GM19452 (cell line): ENCODE measurements around the gene PRDM16.
"Not testable (repeated sequence)": the region's sequence is repeated elsewhere in the genome, so short reads cannot be mapped to it uniquely, and the experiment has no call there.

Source experiments
- ATAC-seq: cut with Tn5 transposase; IDR thresholded peaks from one replicate; pipeline ENCODE4 v1.9.1; 2021; ENCODE audit not compliant: unreplicated experiment

The PRDM16 gene

DNA sequence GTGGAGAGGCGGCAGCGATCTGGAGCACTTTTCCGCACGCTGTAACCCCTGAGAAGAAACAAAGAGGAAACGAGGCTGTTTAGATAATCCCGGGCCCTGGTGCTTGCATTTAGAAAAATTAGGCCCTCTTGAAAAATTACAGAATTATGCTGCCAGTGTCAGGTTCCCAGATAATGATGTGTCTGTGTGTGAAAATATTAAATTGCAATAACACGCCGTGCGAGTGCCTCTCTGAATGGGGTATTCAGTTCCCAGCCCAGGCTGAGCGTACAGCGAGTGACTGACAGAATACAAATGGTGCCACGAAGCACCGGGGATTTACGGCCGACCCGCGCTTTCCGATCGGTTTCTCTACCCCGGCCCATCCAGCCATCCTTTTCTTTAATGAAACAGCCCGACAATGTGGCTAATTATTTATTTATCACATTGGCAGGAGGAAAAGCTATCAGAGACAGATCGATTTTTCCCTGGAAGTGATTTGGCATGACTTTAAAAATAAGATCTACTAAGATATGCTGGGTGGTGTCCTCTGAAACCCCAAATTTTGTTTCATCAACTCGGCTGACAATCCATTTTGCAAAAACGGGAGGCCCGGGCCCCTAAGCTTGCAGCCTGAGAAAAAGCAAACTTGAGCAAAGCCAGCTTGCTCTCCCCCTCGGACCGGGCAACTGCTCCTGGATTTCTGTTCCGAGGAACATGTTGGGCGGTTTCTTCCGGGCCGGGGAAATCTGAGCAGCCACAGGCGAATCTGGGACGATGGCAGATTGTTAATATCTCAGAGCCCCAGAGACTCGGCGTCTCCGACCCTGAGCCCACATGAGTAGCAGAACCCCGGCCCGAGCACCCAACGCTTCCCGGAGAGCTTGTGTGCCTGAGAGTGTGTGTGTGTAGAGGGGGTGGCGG is 11.3 kb downstream of the PRDM16 start:
- no peak for ATAC-seq

DNA sequence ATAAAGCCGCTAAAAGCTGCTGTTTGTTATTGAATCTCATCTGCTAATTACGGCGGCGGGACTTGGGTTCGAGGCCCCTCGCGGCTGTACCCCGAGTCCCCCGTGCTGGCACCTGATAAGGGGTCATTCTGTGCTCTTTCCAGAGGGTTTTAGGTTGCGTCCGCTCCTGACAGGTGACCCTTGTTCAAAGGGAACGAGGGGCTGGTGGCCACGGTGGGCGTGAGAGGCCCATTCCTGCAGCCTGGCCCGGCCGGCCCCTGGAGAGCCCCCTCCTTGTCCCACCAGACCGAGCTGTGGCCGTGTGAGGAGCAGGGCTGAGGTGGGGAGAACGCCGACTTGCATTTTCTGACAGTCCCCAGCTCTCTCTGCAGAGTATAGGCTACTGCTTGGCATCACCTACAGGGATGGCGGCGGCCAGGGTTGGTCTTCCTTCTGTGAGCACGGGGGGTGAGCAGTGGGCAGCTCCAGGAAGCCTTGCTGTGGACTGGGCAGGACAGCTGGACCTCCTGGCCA is 12.2 kb downstream of the PRDM16 start:
- no peak for ATAC-seq

DNA sequence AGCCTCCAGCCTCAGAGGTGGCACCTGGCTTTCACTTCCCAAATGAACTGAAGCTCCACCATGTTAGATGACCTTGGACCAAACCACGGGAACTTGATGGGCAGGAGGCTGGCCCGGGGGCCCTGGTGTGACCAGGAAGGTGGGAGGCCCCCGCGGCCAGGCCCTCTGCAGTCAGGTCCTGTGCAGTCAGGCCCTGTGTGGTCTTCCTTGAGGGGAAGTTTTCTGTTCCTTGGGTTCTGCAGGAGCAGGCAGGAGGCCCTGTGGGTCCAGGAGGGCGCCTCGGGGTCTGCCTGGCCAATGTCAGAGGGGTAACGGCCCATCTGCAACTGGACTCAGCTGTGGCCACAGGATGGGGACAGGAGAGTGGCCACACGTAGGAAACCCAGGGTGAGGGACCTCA is 13.0 kb downstream of the PRDM16 start:
- ATAC-seq, result no peak

DNA sequence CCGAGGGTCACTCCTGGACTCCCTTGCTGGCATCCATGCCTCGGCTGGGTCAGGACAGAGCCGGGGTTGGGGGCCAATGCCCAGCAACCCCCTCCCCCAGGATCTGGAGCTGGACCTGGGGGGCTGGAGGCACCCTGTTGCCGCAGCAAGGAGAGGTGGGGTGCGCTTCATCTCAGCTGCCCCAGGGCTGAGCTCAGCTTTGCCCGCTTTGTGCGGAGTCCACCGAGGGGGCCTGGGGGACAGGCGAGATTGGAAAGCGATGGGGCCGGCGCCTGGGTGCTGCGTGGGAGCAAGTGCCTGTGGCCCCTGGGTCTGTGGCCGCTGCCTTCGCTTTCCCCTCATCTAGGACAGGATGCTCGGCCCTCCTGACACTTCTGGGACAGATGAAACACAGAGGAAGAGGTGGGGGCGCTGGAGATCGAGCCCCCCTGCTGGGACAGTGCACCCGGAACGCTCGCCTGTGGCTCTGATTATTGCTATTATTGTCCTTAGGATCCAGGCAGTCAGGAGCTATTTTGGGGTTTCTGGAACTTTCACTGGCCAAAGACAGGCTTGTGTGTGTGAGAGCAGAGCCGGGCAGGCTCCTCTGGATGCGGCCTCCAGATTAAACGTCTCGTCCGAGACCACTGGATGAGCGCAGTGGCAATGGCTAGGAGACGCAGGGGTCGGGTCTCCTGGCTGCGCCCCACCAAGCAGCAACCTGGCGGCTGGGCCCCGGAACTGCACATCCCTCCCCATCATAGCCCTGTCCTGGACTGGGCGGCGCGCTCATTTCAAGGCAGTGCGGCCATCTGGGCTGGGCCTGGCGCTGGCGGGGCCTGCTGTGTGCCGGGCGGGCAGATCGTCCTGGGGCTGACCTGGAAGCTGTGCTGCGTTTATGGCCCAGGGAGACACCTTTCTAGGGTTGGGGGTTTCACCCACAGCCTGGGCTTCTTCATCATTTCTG is 13.8 kb downstream of the PRDM16 start:
- no peak for ATAC-seq

DNA sequence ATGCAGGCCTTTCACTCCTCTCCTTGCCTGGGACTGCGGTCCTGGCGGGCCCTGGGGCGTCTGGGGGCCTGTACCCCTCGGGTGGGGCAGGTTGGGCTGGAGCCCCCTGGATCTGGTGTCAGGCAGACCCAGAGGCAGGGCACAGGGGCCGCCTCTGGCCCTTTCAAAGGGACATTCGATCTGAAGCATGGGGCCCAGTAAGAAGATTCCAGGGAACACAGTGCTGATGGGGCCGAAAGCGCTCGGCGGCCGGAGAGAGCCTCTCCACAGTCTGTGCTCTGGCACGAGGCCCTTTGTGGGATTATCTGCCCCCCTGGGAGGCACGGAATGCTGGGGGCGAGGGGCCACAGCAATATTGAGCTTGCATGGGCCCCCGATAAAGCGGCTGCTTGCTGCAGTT is 15.2 kb downstream of the PRDM16 start:
- no peak for ATAC-seq

DNA sequence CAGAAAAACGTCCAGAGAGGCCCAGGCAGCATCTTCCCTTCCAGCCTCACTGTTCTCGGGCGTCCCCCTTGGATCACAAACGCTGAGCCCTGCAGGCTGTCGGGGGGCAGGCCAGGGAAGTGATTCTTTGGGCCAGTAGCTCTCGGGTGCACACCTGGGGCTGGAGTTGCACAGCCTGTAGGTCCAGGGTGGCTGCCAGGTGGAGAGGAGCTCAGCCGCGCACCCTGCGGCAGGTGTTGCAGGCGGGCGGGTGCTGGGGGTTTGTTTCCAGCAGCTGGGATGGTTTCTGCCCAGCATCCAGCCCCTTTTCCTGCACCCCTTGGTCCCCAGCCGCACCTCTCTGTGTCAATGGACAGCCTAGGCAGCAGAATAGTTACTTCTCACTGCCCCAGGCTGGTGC is 15.7 kb downstream of the PRDM16 start:
- ATAC-seq, result no peak

DNA sequence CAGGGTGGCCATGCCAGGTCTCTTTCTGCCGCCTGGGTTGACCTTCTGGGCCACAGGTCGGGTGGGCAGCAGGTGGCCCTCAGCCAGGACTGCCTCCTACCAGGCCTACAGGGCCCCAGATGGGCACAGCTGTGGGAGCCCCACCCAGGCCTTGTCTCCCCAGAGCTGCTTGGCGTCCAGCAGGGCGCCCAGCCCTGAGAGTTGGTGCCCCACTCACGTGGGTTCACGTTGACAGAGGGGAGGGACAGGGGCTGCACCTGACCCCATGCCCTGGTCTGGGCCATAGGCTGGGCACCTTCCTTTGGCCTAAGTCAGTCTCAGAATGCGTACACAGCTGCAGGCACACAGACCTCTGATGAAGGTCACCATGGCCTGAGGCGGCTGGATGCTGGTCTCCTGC is 16.7 kb downstream of the PRDM16 start:
- no peak for ATAC-seq

DNA sequence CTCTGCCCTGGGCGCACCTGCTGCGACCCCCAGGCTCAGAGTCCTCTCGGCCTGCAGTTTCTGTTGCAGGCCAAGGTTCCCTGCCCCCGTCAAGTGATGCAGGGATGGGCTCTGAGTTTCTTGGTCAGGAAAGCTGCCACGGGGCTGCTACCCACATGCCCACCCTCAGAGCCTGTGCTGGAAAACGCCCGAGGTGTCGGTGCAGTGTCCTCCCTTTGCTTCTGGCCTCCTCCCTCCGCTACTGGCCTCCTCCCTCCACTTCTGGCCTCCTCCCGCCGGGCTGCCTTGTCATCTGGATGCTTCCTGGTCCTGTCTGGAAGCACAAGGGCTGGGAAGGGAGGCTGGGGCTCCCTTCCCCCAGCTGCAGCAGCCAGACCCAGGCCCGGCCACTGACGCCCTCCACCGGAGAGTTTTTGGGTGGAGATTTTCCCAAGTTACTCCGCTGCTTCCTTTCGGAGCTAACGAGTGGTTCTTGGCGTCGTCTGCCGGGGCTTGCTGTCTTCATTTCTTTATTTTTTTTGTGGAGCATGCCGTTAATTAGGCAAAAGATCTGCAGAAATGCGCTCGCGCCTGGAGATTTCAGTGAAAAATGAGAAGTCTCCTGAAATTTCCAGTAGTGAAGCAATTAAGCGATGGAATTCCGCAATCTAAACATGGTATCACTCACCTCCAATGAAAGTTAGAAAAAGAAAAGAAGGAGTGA is 17.4 kb downstream of the PRDM16 start:
- ATAC-seq, result no peak

DNA sequence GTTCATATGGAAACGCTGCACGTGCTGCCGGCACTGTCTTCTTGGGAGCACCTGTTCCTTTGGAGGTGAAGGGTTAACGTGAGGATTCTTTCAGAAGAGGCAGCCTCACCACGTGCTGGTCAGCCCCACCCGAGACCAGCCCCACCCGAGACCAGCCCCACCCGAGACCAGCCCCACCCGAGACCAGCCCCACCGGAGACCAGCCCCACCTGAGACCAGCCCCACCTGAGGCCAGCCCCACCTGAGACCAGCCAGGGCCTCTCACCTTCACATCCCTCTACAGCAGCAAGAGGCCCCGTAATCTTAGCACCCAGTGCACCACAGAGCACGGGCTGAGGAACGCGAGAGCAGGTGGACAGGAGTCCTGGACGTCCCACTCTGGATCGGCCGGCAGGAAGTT is 18.0 kb downstream of the PRDM16 start:
- ATAC-seq, result no peak

DNA sequence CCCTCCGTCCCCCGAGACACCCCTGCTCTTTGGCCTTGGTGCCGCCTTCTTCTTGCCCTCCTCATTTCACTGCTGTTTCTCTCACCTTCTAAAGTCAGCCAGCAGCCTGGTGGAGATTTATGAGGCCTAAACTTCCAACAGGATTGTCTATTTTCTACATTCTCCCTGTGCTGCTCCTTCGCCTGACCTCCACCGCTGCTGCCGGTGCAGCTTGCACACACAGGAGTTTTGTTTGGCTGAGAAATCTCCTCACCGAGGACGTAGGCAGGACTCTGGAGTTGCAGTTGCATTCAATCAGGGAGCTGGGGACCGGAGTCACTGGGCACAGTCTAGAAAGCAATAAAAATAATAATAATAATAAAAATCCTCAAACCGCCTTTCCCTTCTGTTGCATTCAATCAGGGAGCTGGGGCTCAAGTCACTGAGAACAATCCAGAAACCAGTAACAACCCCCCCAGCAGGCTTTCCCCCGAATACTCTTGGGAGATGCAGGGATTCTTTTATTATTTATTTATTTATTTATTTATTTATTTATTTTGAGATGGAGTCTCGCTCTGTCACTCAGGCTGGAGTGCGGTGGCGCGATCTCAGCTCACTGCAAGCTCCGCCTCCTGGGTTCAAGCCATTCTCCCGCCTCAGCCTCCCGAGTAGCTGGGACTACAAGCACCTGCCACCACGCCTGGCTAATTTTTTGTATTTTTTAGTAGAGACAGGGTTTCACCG is 19.1 kb downstream of the PRDM16 start:
- ATAC-seq, result not testable (repeated sequence)

DNA sequence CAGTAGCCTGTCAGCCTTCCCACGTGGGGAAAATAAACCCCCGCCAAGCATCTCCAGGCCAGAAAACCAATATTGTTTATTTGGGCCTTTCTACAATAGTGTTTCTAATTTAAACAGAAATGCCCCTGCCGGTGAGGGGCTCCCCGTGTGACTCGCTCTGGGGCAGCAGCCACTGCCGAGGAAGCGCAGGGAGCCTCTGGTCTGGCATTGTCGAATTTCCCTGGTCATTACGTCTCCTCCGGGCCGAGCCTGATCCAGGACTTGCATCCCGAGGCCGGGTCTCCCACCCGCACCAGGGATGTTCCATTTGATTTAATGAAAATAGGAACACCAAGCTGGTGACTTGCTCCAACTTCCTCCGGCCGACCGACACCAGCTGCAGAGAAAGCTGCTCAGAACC is 20.5 kb downstream of the PRDM16 start:
- ATAC-seq, result no peak

DNA sequence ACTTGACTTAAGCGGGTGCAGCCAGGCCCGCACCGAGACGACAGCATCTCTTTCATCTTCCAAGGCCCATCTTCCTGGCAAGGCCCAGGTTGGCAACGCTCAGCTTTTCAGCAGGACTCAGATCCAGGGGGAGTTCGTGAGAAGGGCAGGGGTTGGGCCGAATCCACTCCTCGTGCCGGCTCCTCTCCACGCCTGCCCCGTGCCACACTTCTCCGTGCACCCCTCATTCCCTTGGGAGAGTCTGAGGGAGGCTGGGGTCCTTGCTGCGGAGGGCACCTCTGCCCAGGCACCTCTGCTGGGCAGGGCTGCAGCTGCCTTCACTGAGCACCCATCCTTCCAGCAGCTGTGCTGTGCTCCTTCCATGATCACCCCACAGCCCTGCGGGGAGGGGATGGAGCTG is 22.3 kb downstream of the PRDM16 start:
- ATAC-seq, result no peak

DNA sequence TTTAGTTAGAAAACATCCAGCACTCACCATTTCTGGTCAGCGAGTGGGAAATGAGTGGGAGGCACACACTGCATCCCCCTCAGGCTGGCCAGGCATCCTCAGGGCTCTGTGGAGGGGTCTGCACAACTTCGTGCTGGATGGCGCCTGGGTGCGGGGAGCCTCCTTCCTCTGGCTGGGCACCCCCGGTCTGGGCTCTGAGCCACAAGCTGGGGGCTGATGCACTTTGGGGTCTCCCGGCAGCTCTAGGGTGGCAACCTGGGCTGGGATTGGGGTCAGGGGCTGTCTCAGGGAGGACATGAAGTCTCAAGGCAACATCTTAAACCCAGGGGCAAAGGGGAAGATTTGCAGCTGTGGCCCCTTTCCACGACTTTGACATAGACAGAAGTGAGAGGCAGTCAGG is 23.5 kb downstream of the PRDM16 start:
- ATAC-seq, result no peak

DNA sequence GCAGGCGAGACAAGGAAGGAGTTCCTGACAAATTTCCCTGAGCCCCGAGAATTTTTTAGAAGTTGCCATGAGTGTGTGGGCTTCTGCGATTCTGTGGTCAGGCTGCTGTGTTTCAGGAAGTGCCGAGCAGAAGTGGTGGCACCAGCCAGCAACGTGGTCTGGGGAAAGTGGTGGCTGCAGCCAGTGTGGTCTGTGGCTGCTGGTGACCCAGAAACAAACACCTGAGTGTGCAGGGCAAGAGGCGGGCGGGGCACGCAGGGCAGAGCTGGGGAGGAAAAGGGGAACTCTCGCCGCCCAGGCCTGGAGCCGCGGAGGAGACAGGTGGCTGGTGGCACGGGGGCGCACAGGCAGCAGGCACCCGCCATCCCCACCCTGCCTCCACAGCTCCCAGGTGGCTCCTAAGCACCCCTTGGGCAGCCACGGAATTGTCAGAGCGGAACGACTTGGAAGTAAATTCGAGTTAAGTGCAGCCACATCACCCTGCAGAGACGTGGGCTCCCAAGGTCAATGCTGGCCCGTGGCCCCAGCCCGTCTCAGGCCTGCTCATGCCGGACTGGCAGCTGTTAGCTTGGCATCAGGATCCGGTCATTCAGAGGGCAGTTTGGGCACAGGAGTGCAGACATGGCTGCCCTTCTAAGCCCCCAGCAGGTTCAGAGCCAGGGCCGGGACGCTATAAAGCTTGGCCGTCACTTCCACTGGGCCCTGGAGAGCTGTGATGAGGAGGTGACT is 25.1 kb downstream of the PRDM16 start:
- ATAC-seq, result no peak

DNA sequence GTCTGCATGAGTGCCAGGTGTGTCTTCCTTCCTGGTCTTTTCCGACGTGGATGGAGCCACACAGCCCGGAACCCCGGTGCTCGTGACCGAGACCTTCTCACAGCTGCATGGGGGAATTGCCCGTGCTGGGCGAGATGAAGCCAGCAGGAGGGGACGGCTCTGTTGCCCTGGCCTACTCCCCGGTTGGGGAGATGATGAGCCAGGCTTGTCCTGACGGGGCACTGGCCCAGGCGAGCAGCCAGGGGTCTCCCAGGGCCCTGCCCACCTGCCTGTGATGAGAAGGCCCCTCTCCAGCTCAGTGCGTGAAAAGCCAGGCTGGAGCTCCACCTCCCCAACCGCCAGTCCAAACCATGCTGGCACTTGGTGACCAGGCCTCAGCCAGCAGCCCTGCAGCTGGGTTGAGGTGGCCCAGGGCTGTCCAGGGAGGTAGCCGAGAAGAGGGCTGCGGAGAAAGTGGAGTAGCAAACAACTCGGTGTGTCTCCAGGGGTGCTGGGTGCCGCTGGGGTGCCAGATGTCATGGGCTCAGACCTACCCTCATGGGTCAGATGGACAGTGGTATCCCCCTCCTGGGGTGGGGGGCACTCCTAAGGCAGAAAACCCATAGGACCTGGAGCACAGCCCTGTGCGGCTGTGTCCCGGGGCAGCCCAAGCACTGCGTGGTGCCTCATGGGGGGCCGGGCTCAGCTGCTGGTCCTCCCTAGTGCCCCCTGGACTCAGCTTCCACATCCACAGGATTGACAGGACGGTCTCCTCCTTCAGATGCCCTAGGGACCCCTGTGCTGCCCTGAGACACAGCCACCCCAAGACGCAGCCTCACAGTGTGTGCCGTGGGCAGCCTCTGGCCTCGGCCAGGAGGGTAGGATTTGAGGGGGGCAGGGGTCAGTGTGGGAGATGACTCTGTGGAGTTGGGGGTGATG is 26.1 kb downstream of the PRDM16 start:
- ATAC-seq, result no peak

DNA sequence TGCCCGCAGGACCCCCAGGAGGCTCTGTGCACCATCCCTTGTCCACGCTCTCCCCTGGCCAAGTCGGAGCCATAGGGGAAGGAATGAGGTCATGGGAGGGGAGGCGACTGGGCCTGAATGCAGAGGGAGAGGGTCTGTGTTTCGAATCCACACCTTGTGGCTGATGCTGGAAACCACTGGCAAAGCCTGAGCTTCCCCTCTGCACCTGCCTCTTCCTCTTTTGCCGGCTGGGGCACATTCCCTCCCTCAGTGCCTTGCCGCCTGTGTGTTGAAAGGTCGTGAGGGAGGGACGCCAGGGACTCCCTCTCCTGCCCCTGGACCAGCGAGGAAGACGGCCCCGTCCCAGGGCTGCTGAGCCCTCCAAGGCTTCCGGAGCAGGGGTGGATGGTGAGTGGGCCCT is 27.3 kb downstream of the PRDM16 start:
- no peak for ATAC-seq

DNA sequence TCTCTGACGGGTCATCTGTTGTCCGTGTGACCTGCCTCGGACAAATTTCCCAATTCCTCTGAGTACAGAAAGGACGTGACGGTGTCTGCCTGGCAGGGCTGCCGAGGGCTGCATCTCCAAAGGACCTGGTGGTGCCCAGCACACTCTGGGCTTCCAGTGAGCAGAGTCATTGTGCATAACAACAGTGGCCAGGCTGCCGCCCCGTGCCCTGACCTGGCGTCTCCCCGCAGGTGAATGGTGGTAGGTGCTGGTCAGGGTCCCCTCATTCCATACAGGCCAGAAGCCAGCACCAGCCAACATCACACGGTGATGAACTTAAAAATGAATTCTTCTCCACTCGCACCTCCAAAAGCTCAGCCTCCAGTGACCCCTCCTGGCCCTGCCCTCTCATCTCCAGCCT is 28.2 kb downstream of the PRDM16 start:
- ATAC-seq, result no peak

DNA sequence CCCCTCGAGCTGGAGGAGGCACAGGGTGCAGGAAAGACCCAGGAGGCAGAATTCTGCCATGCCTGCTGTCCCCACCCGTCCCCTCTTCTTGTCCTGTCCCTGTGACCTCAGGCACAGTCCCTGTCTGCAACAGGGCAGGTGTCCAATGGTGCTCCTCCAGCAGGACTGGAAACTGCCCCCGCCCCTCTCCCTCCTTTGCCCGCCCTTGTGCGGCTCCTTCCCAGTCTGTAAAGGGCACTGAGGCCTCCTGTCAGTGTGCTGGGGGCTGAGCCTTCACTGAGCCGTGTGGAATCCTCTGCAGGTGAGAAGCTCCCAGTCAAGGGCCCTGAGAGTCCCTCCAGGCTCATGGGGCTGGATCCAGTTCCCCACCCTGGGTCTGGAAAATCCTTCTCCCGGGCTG is 28.9 kb downstream of the PRDM16 start:
- no peak for ATAC-seq

DNA sequence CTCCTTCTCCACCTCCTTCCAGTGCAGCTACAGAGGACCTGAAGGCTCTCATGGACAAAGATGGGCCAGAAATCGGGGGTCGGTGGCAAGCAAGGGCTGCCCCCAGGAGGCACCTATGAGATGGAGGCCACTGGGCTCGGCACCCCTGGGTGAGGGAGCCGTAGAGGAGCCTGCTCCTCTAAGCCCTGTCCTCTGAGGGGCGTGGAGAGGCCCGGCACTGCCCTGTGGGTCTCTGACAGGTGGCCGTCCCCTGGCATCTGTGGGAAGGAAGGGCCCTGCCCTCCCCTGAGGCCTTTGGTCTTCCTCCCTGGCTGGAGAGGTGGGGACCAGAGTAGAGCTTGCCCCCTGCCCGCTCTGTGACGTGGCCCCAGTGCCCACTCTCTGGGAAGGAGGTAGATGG is 30.9 kb downstream of the PRDM16 start:
- no peak for ATAC-seq
